NCI-H510A (cell line): Measurements from ENCODE around the gene ATP23.

Experiments
- DNase-seq: peaks from one replicate; lab custom pipeline; 2025; lab: John Stamatoyannopoulos, UW

ATP23 gene, protein sequence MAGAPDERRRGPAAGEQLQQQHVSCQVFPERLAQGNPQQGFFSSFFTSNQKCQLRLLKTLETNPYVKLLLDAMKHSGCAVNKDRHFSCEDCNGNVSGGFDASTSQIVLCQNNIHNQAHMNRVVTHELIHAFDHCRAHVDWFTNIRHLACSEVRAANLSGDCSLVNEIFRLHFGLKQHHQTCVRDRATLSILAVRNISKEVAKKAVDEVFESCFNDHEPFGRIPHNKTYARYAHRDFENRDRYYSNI

DNA sequence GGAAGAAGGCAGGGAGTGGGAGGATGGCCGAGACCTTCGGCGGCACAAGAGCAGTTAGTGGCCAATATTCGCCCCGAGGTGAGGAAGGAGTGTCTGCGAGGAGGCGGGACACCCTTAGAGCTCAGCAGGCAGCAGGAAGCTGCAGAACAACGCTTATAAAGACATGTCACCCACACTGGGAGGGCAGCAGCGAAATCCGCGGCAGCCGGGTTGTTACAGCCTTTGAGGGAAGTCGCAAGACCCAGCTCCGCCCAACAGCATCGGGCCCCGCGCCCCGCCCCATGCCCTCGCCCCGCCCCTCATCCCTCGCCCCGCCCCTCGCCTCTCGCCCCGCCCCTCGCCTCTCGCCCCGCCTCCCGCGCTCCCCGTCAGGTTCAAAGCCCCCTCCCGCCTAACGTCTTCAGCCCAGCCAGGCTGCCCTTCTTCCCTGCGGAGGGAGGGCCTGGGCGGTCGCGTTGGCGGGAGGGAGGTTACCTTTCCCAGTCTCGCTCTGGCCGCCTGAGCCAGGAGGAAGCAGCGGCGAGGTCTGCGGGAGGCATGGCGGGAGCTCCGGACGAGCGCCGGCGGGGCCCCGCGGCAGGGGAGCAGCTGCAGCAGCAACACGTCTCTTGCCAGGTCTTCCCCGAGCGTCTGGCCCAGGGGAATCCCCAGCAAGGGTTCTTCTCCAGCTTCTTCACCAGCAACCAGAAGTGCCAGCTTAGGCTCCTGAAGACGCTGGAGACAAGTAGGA, at the start of gene ATP23:
Gene ATP23, plus strand, starts transcription at position 403 of the 730 bp plus-strand sequence. Its CDS starts 135 bp downstream, at position 538.
- peak; percentile 96 for DNase-seq

DNA sequence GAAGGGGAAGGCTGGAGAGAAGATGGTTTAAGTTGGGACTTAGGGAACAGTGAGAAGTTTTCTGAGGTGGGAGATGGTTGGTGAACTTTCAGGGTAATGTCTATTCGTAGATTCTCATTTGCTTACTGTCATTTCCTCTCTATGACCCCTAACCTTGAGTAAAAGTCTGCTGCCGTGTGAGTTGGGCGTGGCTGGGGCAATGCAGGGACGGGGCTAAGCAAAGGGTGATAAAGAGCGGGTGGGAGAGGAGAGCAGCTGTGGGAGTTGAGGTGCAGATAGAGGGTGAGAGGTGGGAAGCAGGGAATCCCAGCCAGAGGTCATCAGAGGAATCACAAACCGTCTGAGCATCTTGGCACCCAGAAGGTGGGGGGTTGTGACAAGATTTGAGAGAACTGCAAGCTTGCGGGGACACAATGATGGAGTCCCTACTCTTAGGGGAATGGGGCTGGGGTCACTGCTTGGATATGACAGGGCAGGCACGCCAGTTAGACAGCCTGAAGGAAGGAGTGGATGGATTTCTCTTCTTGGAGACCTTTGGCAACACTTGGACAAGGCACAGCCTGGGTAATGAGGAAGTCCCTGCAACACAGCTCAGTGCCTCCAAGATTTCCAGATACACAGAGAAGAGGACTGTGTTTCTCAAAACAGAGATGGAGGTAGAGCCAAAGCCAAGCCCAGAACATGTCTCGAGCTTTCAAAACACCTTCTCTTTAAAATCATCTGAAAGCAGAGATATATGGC, 49.0 kb upstream of the ATP23 start:
- no peak for DNase-seq

DNA sequence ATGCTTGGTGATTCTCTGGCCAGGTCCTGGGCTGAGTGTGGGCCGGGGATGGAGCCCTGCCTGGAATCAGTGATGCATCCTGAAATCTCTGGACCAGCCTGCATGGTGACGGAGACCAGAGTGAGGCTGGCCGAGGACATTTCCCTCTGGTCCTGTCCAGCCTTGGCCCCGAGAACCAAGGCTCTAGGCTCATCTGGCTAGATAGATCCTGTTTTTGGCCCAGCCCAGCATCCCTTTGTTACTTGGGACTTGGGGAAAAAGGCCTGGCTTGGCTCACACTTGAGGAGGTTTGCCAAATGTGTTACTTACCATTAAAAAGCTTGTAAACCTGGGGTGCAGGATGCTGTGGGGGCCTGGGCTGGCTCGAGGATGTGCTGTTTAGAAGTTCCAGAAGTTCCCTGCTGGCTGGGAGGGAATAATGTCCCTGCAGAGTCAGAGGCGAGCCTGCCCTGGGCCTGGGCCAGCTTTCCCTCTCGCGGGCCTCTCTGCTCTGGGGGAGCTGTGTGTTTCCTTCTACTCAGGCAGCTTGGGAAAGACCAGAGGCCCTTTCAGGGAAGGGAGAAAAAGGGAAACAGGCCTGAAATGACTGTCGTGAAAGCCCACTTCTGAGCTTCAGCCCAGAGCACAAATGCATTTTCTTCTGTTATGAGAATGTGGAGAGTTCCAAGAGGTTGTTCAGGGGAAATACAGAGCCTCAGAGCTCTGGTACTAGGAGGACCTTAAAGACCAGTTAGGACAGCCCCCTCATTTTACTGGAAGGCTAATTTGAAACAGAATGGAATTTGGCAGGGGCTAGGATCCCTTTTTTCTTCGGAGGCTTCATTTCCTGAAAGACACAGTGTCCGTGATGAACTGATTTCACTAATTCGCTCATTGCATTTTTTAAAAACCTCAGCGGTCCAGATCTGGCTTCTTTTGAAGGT, 47.7 kb upstream of the ATP23 start:
- no peak for DNase-seq

DNA sequence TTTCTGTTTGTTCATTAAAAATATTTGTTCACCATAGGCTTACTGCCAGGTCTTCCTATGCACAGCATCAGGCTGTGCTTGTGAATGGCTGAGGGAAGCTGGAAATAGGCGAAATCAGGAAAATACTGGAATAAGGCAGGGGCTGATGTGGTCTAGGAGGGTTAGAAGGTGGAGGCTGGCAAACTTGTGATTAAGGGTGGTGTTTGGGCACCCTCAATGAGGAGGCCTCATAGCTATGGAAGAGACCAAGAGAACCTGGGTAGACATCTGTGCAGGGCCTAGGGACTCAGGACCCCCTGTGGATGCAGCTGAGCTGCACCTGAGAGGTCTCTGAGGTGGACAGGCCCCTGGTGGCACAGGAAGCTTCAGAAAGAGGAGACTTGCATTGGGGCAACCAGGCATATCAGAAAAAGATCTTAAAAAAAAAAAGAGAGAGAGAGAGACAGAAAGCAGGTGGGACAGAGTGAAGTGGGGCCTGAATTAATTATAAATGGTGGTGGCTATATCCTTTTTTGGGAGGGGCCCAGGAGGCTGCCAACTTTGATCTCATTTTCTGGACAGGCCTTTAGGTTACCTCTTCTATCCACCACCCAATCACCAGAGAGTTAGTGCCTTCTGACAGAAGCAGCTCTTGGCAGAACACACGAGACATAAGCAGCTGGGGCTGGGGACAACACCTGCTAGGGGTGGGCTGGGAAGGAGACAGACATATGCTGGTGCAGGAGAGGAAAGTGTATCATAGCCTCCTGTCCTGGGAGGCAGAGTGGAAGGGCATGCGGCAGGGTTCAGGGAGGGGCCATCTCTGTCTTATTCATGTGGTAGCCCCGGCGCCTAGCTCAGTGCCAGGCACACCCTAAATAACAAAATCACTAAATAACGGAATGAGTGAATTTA, 46.7 kb upstream of the ATP23 start:
- DNase-seq: peak; percentile 70

DNA sequence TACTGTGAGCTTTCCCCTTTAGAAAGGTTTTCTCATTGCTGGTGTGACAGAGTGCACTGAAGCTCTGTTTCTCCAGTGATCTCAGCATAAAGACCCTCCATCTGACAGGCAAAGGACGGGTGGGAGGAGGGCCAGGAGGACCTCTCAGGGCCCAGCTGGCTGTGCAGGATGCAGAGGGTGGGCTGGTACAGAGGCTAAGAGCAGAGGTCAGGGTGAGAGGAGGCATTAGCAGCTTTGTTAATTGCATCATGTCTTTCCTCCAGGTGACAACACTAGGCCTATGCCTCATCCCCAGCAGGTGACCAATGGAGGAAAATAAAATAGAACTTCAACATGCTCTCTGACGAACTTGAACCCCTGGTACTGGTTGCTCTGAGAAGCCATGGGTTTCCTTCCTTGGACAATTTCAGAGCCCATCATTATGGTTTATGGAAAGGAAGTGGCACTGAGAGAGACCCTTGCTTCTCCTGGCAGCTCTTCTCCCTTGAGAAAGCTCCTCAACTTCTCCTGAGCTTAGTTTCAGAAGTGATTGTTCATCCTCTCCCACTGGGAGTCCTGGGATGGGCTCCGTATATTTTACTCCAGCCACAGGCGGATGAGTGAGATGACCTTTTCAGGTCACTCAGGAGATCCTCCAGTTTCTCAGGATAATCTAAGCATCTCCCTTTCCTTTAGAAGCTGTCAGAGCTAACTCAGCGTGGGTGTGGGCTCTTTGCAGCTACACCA, 45.8 kb upstream of the ATP23 start:
- DNase-seq: no peak

DNA sequence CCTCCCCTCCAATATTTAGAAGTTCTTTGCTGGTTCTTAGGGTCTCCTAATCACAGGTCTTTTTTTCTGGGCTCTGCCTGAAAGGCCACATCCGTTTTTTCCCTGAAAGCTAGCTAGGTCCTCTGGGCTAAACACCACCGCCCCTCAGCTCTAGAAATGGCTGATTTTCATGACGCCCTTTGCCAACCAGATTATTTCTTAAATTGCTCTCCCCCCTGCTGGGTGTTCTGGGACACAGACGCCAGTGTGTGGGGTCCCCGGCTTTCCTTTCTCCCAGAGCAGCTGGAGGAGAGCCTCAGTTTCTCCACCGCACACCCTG, 45.3 kb upstream of the ATP23 start:
- DNase-seq: no peak

DNA sequence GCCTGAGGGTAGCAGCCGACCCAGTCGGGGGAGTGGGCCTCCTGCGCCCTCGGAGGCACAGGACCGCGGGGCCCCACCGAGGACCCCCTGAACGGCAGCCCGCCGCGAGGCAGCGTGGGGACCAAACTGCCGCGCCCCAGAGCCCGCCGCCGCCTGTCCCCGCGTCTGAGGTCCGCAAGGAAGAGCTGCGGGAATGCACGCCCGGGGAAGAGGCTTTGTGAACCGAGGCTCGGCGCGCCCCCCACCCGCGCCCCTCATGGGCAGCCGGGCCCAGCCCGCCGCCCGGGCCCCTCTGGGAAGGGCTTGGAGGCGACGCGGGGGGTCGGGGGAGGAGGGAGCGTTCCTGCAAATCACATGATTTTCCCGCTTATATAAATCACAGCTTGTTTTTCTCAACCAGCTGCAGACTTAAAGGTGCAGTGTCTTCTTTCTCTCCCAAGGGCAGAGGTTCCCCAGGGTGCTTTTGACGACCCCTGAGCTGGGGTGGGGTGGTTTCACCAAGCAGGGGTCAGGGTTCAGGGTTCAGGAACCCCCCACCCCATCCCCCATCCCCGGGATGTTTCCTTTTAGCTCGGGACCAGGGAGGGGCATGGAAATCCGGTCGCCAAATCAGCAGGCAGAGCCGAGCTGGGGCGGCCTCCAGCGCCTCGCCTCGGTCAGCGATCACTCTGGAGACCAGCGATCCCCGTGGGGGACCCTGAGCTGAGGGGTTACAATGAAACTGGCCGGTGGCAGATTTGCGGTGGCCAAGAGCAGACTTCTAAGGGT, 44.7 kb upstream of the ATP23 start:
- peak; percentile 52 for DNase-seq

DNA sequence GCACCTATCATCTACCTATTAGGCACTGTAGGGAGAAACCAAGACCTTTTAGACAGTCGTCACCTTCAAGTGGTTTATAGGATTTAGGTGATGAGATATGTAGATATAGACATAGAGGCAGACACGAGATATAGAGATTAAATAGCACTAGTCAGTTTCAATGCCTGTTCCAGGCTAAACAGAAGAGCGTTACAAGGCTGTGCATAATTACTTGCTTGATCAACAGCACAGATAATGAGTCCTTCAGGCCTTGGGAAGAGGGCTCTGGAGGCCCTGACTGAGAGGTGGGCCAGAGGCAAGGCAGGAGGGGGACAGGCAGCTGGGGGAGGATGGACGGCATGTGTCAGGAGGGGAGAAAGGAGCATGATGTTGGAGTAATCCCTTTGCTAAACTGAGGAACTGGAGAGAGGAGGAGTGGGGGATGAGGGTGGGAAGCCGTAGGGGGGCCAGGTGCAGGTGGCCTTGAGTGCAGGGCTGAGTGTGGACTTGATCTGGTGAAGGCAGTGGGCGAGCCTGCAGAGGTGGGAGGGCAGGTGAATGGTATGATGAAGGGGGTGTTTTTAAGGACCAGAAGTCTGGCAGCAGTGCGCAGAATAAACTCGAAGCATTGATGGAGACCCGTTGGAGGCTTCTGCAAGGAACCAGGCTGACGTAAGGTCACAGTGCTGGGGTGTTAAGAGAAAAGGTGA, 43.9 kb upstream of the ATP23 start:
- DNase-seq: no peak

DNA sequence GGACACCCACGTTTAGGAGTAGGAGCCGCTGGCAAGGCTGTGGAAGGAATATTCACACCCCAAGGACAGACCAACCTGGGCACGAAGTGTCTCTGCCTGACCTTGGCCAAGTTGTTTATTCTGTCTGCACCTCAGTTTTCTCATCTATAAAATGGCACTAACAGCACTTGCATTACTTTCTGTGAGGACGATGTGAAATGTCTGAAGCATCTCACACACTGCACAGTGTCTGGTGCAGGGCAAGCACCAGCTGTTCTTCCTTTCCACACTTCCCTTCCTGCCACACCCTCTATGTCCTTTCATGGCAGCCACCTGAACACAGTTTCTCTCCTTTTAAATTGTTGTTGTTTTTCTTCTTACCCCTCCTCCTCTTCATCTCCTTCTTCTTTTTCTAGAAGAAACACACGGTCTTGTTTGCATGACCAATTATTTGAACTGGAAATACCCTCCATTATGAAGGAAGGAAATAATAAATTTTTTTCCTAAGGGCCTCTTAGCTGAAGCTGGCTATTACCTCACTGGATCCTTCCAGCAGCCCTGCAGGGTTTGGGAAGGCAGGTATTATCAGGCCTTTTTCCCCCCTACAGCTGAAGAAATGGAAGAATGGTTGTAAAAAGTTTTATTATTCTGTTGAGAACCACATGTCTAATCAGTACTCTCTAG, 42.9 kb upstream of the ATP23 start:
- peak; percentile 25 for DNase-seq

DNA sequence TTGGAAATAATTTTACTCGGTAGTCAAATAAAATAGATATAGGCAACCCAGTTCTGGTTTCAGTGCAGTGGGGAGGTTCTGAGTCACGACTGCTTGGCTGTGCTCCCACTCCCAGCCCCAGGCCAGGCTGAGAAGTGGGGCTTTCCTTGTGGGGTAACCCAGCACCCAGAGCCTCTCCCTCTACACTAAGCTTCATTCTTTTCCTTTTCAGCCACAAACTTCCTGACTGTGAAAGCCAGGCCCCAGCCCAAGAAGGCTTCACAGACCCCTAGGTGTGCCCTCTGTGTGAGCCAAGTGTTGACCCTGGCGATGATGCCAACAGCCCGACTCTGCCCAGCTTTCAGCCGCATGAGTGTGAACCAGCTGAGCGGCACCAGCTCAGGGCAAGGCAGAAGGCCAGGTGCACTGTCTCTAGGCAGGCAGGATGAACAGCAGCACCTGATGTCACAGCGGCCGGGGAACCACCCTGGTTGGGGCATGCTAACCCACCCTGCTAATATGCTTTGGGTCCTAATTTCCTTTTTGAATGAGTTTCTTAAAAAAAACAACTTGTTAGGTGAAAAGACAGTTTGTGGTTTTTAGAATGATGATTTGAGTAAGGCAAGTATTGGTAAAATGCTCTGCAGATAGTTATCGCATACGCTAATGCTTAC, 42.2 kb upstream of the ATP23 start:
- peak; percentile 29 for DNase-seq

DNA sequence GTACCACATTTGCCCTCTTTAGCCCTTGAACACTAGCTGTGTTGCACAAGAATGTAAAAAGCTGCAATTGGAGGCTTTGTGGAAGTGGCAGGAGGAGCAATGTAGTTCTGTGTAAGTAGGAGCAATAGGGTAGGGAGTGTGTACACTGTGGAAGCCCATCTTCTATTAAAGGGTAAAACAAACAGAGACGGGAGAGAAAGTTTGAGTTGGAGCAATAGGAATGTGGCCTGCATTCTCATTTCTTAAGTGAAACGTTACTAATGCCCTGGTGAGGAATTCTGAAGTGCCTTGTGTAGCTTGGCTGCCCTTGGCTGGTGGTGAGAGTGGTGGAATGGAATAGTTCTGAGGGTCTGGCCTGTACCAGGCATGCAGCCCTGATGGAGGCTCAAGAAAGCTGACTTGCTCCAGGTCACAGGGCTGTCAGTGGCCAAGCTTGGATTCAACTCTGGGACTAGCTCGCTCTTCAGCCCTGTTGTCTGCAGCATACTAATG, 38.8 kb upstream of the ATP23 start:
- DNase-seq: no peak

DNA sequence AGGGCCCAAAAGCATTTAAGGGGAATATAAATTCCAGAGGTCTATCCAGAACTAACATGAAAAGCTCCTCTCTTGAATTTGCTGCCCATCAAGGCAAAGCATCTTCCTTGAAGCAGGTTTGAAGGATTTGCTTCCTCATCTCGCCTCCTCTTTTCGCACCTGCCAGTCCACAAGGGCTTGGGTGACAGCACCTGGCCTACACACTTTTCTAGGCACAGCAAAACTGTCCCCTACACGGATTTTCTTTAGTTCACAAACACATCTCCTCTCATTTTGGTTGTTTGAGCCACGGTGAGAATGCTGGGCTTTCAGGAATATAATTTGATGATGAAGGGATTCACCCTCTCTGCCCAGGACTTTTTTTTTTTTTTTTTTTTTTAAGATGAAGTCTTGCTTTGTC, 36.9 kb upstream of the ATP23 start:
- DNase-seq: no peak

DNA sequence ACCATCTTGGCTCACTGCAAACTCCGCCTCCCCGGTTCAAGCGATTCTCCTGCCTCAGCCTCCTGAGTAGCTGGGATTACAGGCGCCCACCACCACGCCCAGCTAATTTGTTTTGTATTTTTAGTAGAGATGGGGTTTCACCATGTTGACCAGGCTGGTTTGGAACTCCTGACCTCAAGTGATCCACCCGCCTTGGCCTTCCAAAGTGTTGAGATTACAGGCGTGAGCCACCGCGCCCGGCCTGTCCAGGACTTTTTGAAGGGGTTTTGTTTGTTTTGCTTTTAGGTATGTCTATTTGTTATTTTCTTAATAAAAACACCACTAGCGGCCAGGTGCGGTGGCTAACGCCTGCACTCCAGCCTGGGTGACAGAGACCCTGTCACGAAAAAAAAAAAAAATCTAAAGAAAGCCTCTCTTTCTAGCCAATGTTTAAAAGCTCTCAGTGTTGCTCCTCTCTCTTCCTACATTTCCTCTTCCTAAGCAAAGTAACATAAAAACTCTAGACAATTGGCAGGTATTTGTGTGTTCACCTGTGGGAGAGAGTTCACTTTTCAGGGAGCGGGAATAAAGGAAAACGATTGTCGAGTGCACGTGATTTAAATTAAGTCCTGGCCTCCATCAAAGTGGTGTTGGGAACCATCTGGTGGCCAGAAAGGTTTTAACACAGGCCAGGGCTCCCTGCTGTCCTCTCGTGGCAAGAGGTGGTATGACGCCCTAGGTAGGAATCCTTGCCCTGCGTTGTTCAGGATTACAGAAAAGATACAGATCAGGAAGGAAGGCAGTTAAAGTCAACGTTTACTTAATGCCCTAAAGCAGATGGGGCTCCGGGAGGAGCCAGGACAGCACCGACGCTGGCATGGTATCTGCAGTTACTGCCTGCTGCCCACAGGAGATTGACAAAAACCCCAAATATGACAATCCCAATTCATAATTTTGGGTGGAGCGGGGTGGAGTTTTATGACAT, 36.2 kb upstream of the ATP23 start:
- peak; percentile 83 for DNase-seq

DNA sequence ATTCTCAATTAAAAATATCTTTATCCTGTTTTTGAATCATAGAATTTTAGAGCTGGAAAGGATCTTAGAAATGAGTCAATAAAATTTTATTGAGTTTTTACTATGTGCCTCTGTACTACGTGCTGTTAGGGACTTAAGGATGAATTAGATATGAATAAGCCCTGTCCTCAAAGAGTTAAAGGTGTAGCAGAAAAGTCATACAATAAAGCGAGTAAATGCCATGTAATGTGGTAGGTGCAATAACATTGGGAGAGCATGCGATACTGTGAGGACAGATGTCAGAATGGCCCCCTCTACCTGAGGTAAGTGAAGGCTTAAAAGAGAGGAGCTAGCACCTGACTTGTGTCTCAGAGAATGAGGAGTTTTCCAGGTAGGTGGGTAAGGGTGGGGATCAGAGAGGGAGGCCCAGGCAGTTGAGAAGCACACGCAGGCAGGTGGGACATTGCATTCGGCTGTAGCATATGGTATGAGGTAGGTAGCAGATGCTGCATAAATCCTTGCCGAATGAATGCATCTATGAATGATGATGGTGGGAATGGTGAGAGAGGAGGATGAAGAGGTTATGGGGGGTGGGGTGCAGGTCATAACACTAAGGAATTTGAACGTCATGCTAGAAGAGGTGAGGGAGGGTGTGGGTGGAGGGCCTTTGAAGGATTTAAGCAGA, 35.4 kb upstream of the ATP23 start:
- no peak for DNase-seq

DNA sequence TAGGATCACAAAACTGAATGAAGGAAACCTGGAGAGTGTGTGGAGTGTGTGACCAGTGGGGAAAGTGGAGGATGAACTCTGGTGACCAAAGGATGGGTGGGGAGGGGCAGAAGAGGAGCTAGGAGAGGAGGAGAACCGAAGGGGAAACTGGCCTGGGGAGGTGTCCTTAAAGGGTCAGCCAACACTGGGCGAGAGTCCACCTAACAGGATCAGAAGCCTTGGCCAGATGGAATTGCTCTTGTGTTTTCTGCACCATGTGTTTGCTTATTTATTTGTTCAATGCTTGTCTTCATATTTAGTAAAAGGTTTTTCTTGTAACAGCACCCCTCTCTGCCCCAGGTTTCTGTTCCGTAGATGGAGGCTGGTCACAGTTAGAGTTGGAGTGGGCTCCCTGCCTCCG, 34.5 kb upstream of the ATP23 start:
- DNase-seq: no peak

DNA sequence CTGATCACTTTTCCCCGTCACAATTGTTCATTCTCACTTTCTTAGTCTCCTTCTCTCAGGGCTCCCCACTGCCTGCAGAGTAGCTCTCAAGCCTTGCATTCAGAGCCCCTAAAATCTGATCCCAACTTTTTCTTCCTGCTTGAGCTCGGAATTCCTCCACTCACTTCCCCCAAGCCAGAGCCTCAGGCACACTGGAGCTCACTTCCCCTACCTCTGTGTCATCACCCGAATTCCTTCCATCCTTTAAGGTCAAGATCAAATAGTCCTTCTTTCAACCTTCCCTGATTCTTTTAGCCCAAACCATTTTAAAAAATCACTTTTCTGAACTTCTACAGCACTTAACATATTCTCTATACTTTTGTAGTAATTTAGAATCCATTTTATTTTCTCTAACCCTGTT, 34.1 kb upstream of the ATP23 start:
- DNase-seq: no peak
